Transverse colon (tissue), 4 donors: ENCODE results near the gene NAP1L5.

ENCODE experiments used
- POLR2A ChIP-seq: fragments of 450-650 bp; IDR thresholded peaks from one replicate; pipeline ENCODE4 v1.6.1; 2016; ENCODE audit warnings: antibody characterized with exemption, mild to moderate bottlenecking, moderate library complexity
- POLR2AphosphoS5 ChIP-seq, 3 donors: sonication (generic); formaldehyde crosslinking; IDR thresholded peaks; one replicate each; pipeline ENCODE4 v1.6.1; 2016; ENCODE audit warnings: antibody characterized with exemption in 3 of 3
- TF ChIP-seq, protein P1 (sequence below), 5 experiments: fragments of 200-600 bp in 3 of 5; fragments of 450-650 bp in 2 of 5; sonication (generic) in 3 of 5; IDR thresholded peaks; 1 replicate in 2 of 5; 2 replicates in 3 of 5; pipeline ENCODE4 v1.5.1; 2016 to 2017; ENCODE audit warnings: antibody characterized with exemption in 5 of 5, inconsistent platforms in 3 of 5, mild to moderate bottlenecking in 2 of 5, moderate library complexity in 1 of 5

GRCh38 chr4:88681209-88681608 is 16.4 kb downstream of the NAP1L5 start:
- TF ChIP-seq POLR2A = no peak
- TF ChIP-seq, protein P1, sequence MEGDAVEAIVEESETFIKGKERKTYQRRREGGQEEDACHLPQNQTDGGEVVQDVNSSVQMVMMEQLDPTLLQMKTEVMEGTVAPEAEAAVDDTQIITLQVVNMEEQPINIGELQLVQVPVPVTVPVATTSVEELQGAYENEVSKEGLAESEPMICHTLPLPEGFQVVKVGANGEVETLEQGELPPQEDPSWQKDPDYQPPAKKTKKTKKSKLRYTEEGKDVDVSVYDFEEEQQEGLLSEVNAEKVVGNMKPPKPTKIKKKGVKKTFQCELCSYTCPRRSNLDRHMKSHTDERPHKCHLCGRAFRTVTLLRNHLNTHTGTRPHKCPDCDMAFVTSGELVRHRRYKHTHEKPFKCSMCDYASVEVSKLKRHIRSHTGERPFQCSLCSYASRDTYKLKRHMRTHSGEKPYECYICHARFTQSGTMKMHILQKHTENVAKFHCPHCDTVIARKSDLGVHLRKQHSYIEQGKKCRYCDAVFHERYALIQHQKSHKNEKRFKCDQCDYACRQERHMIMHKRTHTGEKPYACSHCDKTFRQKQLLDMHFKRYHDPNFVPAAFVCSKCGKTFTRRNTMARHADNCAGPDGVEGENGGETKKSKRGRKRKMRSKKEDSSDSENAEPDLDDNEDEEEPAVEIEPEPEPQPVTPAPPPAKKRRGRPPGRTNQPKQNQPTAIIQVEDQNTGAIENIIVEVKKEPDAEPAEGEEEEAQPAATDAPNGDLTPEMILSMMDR (IDR thresholded peaks at IDR 0.05) = no peak
- no peak for TF ChIP-seq POLR2AphosphoS5 (IDR thresholded peaks at IDR 0.05)
